ENCODE data around the gene TSC2. TPM values are rescaled to one million over a fixed set of nuclear protein-coding genes. Genes with fewer than 3 reads are reported as not detected.

Gene TSC2
- total RNA-seq (2022; extraction: Qiagen RNA extraction), result 33.2 to 41.6 TPM (median 39.4 TPM) in 5 replicates

GRCh38 chr16:2047330-2048115 lies at the start of gene TSC2, which contains the start of gene NTHL1:
TSS of gene TSC2 (plus strand) at chr16:2047985. CDS start at chr16:2048616, 631 bp downstream.
TSS of gene NTHL1 (minus strand) at chr16:2047834. CDS start at chr16:2047823, 11 bp downstream.

DNA sequence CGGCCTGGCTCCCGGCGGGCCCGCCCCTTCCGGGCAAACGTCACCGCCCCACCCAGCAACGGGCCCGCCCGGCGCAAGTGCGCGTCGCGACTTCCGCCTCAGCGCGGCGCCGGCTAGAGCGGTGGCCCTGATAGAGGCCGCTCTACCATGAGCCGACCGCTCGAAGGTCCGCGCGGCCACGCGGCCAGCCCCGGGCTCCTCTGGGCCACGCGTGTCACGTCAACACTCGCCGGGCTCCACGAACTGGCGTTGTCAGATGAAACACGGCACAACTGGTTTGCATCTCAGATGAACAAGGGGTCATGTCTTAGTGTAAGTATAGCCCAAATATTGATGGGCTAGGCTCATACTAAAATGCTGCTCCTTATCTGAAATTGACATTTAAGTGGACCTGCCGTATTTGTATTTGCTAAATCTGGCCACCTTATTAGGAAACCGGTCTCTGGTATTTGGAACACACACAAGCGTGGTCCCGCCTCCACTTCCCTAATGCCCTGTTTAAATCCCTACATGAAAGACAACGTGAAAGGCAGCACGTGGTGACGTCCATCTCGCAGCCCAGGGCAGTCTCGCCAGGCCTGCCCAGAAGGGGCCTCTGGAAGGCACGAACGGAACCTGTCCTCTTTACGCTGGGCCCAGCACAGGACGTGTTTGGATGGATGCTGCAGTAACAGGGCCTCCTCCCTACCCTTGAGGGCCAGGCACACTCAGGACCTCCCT lies 37.8 kb upstream of the TSC2 start, which contains the start of gene ZNF598:
TSS of gene ZNF598 (minus strand) at position 31 of the 720 bp plus-strand sequence.

DNA sequence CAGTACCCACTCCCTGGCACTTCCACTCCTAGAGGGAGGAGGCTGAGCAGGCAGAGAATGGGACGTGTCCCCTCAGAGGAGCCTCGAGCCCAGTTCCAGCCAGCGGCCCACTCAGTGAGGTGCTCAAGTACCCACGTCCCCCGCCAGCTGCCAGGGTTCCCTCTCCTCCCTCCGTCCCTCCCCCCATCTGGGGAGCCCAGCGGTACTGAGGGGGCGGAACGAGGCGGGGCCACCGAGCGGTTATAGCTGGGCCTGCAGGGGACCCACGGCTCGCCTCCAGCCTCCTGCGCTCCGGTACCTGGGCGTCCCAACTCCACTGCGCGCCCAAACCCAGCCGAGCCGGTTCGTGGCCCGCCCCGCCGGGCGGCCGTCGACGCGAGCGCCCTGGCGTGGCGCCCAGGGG lies 28.3 kb upstream of the TSC2 start, which contains the start of gene NPW:
TSS of gene NPW (plus strand) at position 268 of the 403 bp plus-strand sequence.

GRCh38 chr16:2026461-2027023 lies 21.2 kb upstream of the TSC2 start, which contains the start of gene NHERF2:
TSS of gene NHERF2 (plus strand) at chr16:2026902. CDS start at chr16:2027006, 104 bp downstream.

GRCh38 chr16:2135770-2136490 lies 88.1 kb downstream of the TSC2 start, which contains the start of gene PKD1:
TSS of gene PKD1 (minus strand) at chr16:2135898. CDS start at chr16:2135689, 209 bp downstream.

Other genes with a start within 250 kb of the TSC2 start
- 60.7 to 69.0 TPM (median 64.0 TPM) in 5 replicates for gene HAGH, start 221.2 kb upstream of the TSC2 start, total RNA-seq (2022; extraction: Qiagen RNA extraction)
- 45.5 to 52.7 TPM (median 47.8 TPM) in 5 replicates for gene FAHD1, start 220.8 kb upstream of the TSC2 start, total RNA-seq (2022; extraction: Qiagen RNA extraction)
- 1.1 to 1.6 TPM (median 1.3 TPM) in 5 replicates for gene MEIOB, start 175.8 kb upstream of the TSC2 start, total RNA-seq (2022; extraction: Qiagen RNA extraction)
- gene HS3ST6, start 129.6 kb upstream of the TSC2 start, total RNA-seq (2022; extraction: Qiagen RNA extraction), result 0.83 to 2.1 TPM (median 1.8 TPM) in 5 replicates
- gene MSRB1, start 104.8 kb upstream of the TSC2 start, total RNA-seq (2022; extraction: Qiagen RNA extraction), result 33.7 to 43.6 TPM (median 40.0 TPM) in 5 replicates
- 0.10 TPM in 1 of 5 replicates, not detected in the others for gene RPL3L, start 93.3 kb upstream of the TSC2 start, total RNA-seq (2022; extraction: Qiagen RNA extraction)
- gene NDUFB10, start 88.4 kb upstream of the TSC2 start, total RNA-seq (2022; extraction: Qiagen RNA extraction), result 245 to 283 TPM (median 249 TPM) in 5 replicates
- gene RPS2, start 83.2 kb upstream of the TSC2 start, total RNA-seq (2022; extraction: Qiagen RNA extraction), result 3,439 to 5,329 TPM (median 5,152 TPM) in 5 replicates
- gene RNF151, start 81.1 kb upstream of the TSC2 start, total RNA-seq (2022; extraction: Qiagen RNA extraction), result 0.14 TPM in 1 of 5 replicates, not detected in the others
- gene TBL3, start 75.9 kb upstream of the TSC2 start, total RNA-seq (2022; extraction: Qiagen RNA extraction), result 32.4 to 40.8 TPM (median 37.5 TPM) in 5 replicates
- 0.17 to 0.29 TPM (median 0.20 TPM) in 5 replicates for gene NOXO1, start 66.5 kb upstream of the TSC2 start, total RNA-seq (2022; extraction: Qiagen RNA extraction)
- 25.6 to 46.4 TPM (median 39.9 TPM) in 5 replicates for gene GFER, start 63.8 kb upstream of the TSC2 start, total RNA-seq (2022; extraction: Qiagen RNA extraction)
- 5.7 to 8.9 TPM (median 7.9 TPM) in 5 replicates for gene SYNGR3, start 58.0 kb upstream of the TSC2 start, total RNA-seq (2022; extraction: Qiagen RNA extraction)
- gene ZNF598, start 38.2 kb upstream of the TSC2 start, total RNA-seq (2022; extraction: Qiagen RNA extraction), result 53.2 to 59.8 TPM (median 55.6 TPM) in 5 replicates
- gene NPW, start 28.2 kb upstream of the TSC2 start, total RNA-seq (2022; extraction: Qiagen RNA extraction), result 0.40 to 1.3 TPM (median 0.85 TPM) in 5 replicates
- gene NHERF2, start 21.1 kb upstream of the TSC2 start, total RNA-seq (2022; extraction: Qiagen RNA extraction), result 49.8 to 63.3 TPM (median 62.7 TPM) in 5 replicates
- gene NTHL1, start 151 bp upstream of the TSC2 start, total RNA-seq (2022; extraction: Qiagen RNA extraction), result 37.0 to 48.3 TPM (median 45.0 TPM) in 5 replicates
- 42.8 to 51.1 TPM (median 46.6 TPM) in 5 replicates for gene PKD1, start 87.9 kb downstream of the TSC2 start, total RNA-seq (2022; extraction: Qiagen RNA extraction)
- gene RAB26, start 100.6 kb downstream of the TSC2 start, total RNA-seq (2022; extraction: Qiagen RNA extraction), result 2.5 to 4.5 TPM (median 3.5 TPM) in 5 replicates
- 43.6 to 52.2 TPM (median 48.9 TPM) in 5 replicates for gene TRAF7, start 107.8 kb downstream of the TSC2 start, total RNA-seq (2022; extraction: Qiagen RNA extraction)
- gene CASKIN1, start 148.6 kb downstream of the TSC2 start, total RNA-seq (2022; extraction: Qiagen RNA extraction), result 0.36 to 1.3 TPM (median 0.64 TPM) in 5 replicates
- 40.9 to 53.8 TPM (median 47.3 TPM) in 5 replicates for gene MLST8, start 157.5 kb downstream of the TSC2 start, total RNA-seq (2022; extraction: Qiagen RNA extraction)
- gene BRICD5, start 162.9 kb downstream of the TSC2 start, total RNA-seq (2022; extraction: Qiagen RNA extraction), result 3.7 to 4.9 TPM (median 4.6 TPM) in 5 replicates
- gene PGP, start 166.9 kb downstream of the TSC2 start, total RNA-seq (2022; extraction: Qiagen RNA extraction), result 14.8 to 33.1 TPM (median 32.4 TPM) in 5 replicates
- 19.8 to 26.0 TPM (median 22.9 TPM) in 5 replicates for gene E4F1, start 175.6 kb downstream of the TSC2 start, total RNA-seq (2022; extraction: Qiagen RNA extraction)
- gene DNASE1L2, start 188.5 kb downstream of the TSC2 start, total RNA-seq (2022; extraction: Qiagen RNA extraction), result 0.48 to 1.4 TPM (median 1.2 TPM) in 5 replicates
- gene ECI1, start 203.6 kb downstream of the TSC2 start, total RNA-seq (2022; extraction: Qiagen RNA extraction), result 48.0 to 92.1 TPM (median 87.9 TPM) in 5 replicates
- gene RNPS1, start 220.1 kb downstream of the TSC2 start, total RNA-seq (2022; extraction: Qiagen RNA extraction), result 251 to 287 TPM (median 263 TPM) in 5 replicates